B cell (primary cell): ENCODE measurements around the gene DNAI2. TPM values are rescaled to one million over a fixed set of nuclear protein-coding genes. Genes with fewer than 3 reads are reported as not detected.

Experiments
- ATAC-seq: fragments of 200-7000 bp; cut with Tn5 transposase; one replicate; pipeline ENCODE4 v1.10.0; 2021; ENCODE audit warnings: low read depth, mild to moderate bottlenecking, moderate number of reproducible peaks, moderate library complexity
- CTCF ChIA-PET: fragments of 350-600 bp; sonication (Branson Sonifier 250); formaldehyde crosslinking; loops from one replicate; lab custom pipeline; 2021; ENCODE audit warnings: antibody characterized with exemption, inconsistent platforms; lab: Charles Lee
- POLR2A ChIA-PET: fragments of 350-600 bp; sonication (Branson Sonifier 250); formaldehyde crosslinking; loops from one replicate; lab custom pipeline; 2021; ENCODE audit warnings: antibody characterized with exemption; lab: Charles Lee
- DNase-seq: peaks from one replicate; pipeline ENCODE4 v3.0.0; 2013
- H2AFZ ChIP-seq: 2 replicates; pipeline ENCODE4 v1.6.1; 2012; ENCODE audit warnings: mild to moderate bottlenecking, low read depth, low read length; ENCODE audit not compliant: insufficient read depth, poor library complexity, severe bottlenecking
- H3K27ac ChIP-seq, 2 donors: 1 replicate in 1 of 2; 2 replicates in 1 of 2; pipeline ENCODE4 v1.5.1; 2012 to 2013; ENCODE audit warnings: low read length in 2 of 2, mild to moderate bottlenecking in 2 of 2, moderate library complexity in 1 of 2
- H3K27me3 ChIP-seq, 4 experiments: fragments of 200-600 bp in 1 of 4; sonication (generic) in 1 of 4; replicated peaks in 1 of 4; 1 replicate in 2 of 4; 2 replicates in 2 of 4; pipeline versions ENCODE4 v1.6.1 to v1.7.0; 2013 to 2016; ENCODE audit warnings: low read length in 3 of 4, mild to moderate bottlenecking in 2 of 4, mixed read lengths in 1 of 4, moderate library complexity in 1 of 4; ENCODE audit not compliant: insufficient read depth in 4 of 4, control insufficient read depth in 3 of 4; ENCODE audit errors: control extremely low read depth in 1 of 4
- H3K36me3 ChIP-seq, 2 experiments: replicated peaks in 1 of 2; 1 replicate in 1 of 2; 2 replicates in 1 of 2; pipeline versions ENCODE4 v1.6.1 to v1.7.1; 2013; ENCODE audit warnings: low read length in 1 of 2; ENCODE audit not compliant: insufficient read depth in 2 of 2, control insufficient read depth in 1 of 2; ENCODE audit errors: control extremely low read depth in 1 of 2, extremely low read depth in 1 of 2
- H3K4me1 ChIP-seq, 2 donors: fragments of 200-600 bp in 1 of 2; sonication (generic) in 1 of 2; 1 replicate in 1 of 2; 2 replicates in 1 of 2; pipeline versions ENCODE4 v1.5.1 to v1.6.1; 2013 to 2017; ENCODE audit warnings: low read length in 2 of 2; ENCODE audit not compliant: control insufficient read depth in 2 of 2, insufficient read depth in 2 of 2
- H3K4me2 ChIP-seq: replicated peaks from 2 replicates; pipeline ENCODE3; 2012; ENCODE audit warnings: mild to moderate bottlenecking, low read depth, low read length; ENCODE audit not compliant: poor library complexity, severe bottlenecking
- H3K4me3 ChIP-seq, 5 experiments: fragments of 200-600 bp in 1 of 5; sonication (generic) in 1 of 5; 1 replicate in 3 of 5; 2 replicates in 2 of 5; pipeline versions ENCODE4 v1.5.1 to v1.7.0; 2011 to 2016; ENCODE audit warnings: low read length in 4 of 5, mild to moderate bottlenecking in 4 of 5, low read depth in 2 of 5, control low read depth in 1 of 5, moderate library complexity in 1 of 5; ENCODE audit not compliant: insufficient read depth in 1 of 5; ENCODE audit errors: control extremely low read depth in 1 of 5, extremely low read depth in 1 of 5
- H3K79me2 ChIP-seq: fragments of 200-600 bp; sonication (generic); one replicate; pipeline ENCODE4 v1.6.0; 2016; ENCODE audit warnings: low read length; ENCODE audit not compliant: control insufficient read depth, insufficient read depth
- H3K9ac ChIP-seq: fragments of 200-600 bp; sonication (generic); 2 replicates; pipeline ENCODE4 v1.6.1; 2017; ENCODE audit warnings: mild to moderate bottlenecking, low read length, moderate library complexity
- H3K9me3 ChIP-seq, 3 donors: one replicate each; pipeline versions ENCODE4 v1.6.1 to v1.7.1; 2013; ENCODE audit warnings: low read length in 2 of 3; ENCODE audit not compliant: control insufficient read depth in 2 of 3, insufficient read depth in 1 of 3; ENCODE audit errors: control extremely low read depth in 1 of 3
- H4K20me1 ChIP-seq: 2 replicates; pipeline ENCODE4 v1.6.0; 2012; ENCODE audit warnings: mild to moderate bottlenecking, low read length; ENCODE audit not compliant: insufficient read depth, control insufficient read depth, poor library complexity, severe bottlenecking
- H3K27ac Mint-ChIP-seq: one replicate; pipeline ENCODE4 v1.8.0; 2021; ENCODE audit warnings: mixed read lengths
- H3K27me3 Mint-ChIP-seq: one replicate; pipeline ENCODE4 v1.8.0; 2021; ENCODE audit warnings: mixed read lengths
- H3K4me1 Mint-ChIP-seq: one replicate; pipeline ENCODE4 v1.8.0; 2021; ENCODE audit warnings: mixed read lengths
- H3K4me3 Mint-ChIP-seq: one replicate; pipeline ENCODE4 v1.8.0; 2021; ENCODE audit warnings: mixed read lengths
- H3K9me3 Mint-ChIP-seq: one replicate; pipeline ENCODE4 v1.8.0; 2022; ENCODE audit warnings: mixed read lengths; ENCODE audit not compliant: insufficient read depth
- CTCF ChIP-seq: fragments of 200-600 bp; IDR thresholded peaks from one replicate; pipeline ENCODE4 v1.8.0; 2022; ENCODE audit warnings: antibody characterized with exemption, mild to moderate bottlenecking
- EZH2 ChIP-seq: IDR thresholded peaks from 2 replicates; pipeline ENCODE4 v1.6.1; 2012; ENCODE audit warnings: borderline replicate concordance, low read depth, mild to moderate bottlenecking, moderate library complexity, low read length; ENCODE audit not compliant: insufficient read depth, poor library complexity, severe bottlenecking
- WGBS: methylation state at CpG from one replicate; pipeline ENCODE4 v1.1.5; 2013; ENCODE audit warnings: missing lambda C conversion rate; ENCODE audit not compliant: insufficient coverage; 5-methylcytosine and 5-hydroxymethylcytosine counted together
- intact Hi-C: fragments of 100-400 bp; cut with micrococcal nuclease; formaldehyde crosslinking; loops from one replicate; pipeline ENCODE4 v1.10.0; 2022
- polyA plus RNA-seq: library from polyadenylated mRNA; depleted of rRNA; stranded (reverse); fragments of >200 nt; gene quantifications from 2 replicates; pipeline ENCODE4 v1.2.3, GENCODE V29; 2012
- total RNA-seq, 2 donors: library from RNA; stranded (reverse); fragments of 120-200 nt in 1 of 2; gene quantifications; 1 replicate in 1 of 2; 2 replicates in 1 of 2; pipeline versions ENCODE4 v1.2.3 to v1.2.4, GENCODE V29; 2013 to 2022

The DNAI2 gene
- total and polyA plus RNA-seq, 2 donors (not counting 1 experiment from before 2014, with no cell fraction given), result not detected

GRCh38 chr17:74237321-74237720, 36.7 kb upstream of the DNAI2 start:
- no peak for DNase-seq

GRCh38 chr17:74239172-74239571, 34.9 kb upstream of the DNAI2 start:
- Histone ChIP-seq H3K4me3 (no peak overlapping the region), H3K4me2 (no peak overlapping the region), H3K79me2 (no peaks in the 10 kb centered on the region), H3K27ac (no peak overlapping the region), H4K20me1 (no peaks in the 10 kb centered on the region), H3K27me3 (no peaks in the 10 kb centered on the region), H3K4me1 (peaks cover 8 to 12% of the 10 kb centered on the region in 2 donors), H3K36me3 (no peaks in the 10 kb centered on the region), H3K9me3 (no peaks in the 10 kb centered on the region), H2AFZ (no peak overlapping the region), H3K9ac (no peak overlapping the region)
- no peaks in the 10 kb centered on the region for H3K27me3 Mint-ChIP-seq
- peaks cover 10% of the 10 kb centered on the region for H3K4me1 Mint-ChIP-seq
- ATAC-seq (no peak), DNase-seq (no peak)
- no peaks in the 10 kb centered on the region for H3K9me3 Mint-ChIP-seq
- intact Hi-C loops, result no loop called here
- TF ChIP-seq CTCF (no peak), EZH2 (no peak)
- ChIA-PET POLR2A (no interaction called here), CTCF (interaction anchor here (1.2 kb wide), 1 partner anchor 130 kb away, joined by 3 read pairs; no protein-coding TSS in a partner anchor)
- WGBS, result 91% methylated on average over 10 of the region's 10 CpGs
- H3K27ac Mint-ChIP-seq, result no peak overlapping the region
- H3K4me3 Mint-ChIP-seq, result no peak overlapping the region

More at GRCh38 chr17:74237321-74237720, 36.7 kb upstream of the DNAI2 start:
- H4K20me1 ChIP-seq, result no peaks in the 10 kb centered on the region
- H3K4me1 Mint-ChIP-seq, result peaks cover 15% of the 10 kb centered on the region
- H3K4me3 ChIP-seq, result no peak overlapping the region
- no peaks in the 10 kb centered on the region for H3K27me3 Mint-ChIP-seq
- H3K27ac ChIP-seq, result no peak overlapping the region
- no peak overlapping the region for H3K27ac Mint-ChIP-seq
- H3K4me2 ChIP-seq, result no peak overlapping the region
- H3K9ac ChIP-seq, result no peak overlapping the region
- no peak for ATAC-seq
- intact Hi-C loops, result no loop called here
- no peaks in the 10 kb centered on the region for H3K36me3 ChIP-seq
- H2AFZ ChIP-seq, result no peak overlapping the region
- ChIA-PET CTCF (no interaction called here), POLR2A (no interaction called here)
- TF ChIP-seq CTCF, result no peak
- no peak for TF ChIP-seq EZH2
- no peaks in the 10 kb centered on the region for H3K9me3 Mint-ChIP-seq
- H3K79me2 ChIP-seq, result no peaks in the 10 kb centered on the region
- no peaks in the 10 kb centered on the region for H3K9me3 ChIP-seq
- WGBS, result 96% methylated on average over 10 of the region's 12 CpGs
- peaks cover 12 to 17% of the 10 kb centered on the region in 2 donors for H3K4me1 ChIP-seq
- H3K4me3 Mint-ChIP-seq, result no peak overlapping the region
- H3K27me3 ChIP-seq, result no peaks in the 10 kb centered on the region
